Mesothelial cell of epicardium (in vitro differentiated cells): Measurements from ENCODE around the gene H2AZ1. TPM values are rescaled to one million over a fixed set of nuclear protein-coding genes. Genes with fewer than 3 reads are reported as not detected.

Experiments
- DNase-seq, 2 experiments: peaks; one replicate each; pipeline ENCODE4 v3.0.0; 2021; ENCODE audit warnings: low spot score in 2 of 2; ENCODE audit not compliant: unreplicated experiment in 2 of 2
- H3K27ac Mint-ChIP-seq: 2 replicates; pipeline ENCODE4 v1.8.0; 2021; ENCODE audit warnings: mixed read lengths
- H3K27me3 Mint-ChIP-seq: 2 replicates; pipeline ENCODE4 v1.8.0; 2021; ENCODE audit warnings: low read depth, mixed read lengths
- H3K36me3 Mint-ChIP-seq: 2 replicates; pipeline ENCODE4 v1.8.0; 2021; ENCODE audit warnings: mixed read lengths
- H3K4me1 Mint-ChIP-seq: 2 replicates; pipeline ENCODE4 v1.8.0; 2021; ENCODE audit warnings: mixed read lengths
- H3K4me3 Mint-ChIP-seq: 2 replicates; pipeline ENCODE4 v1.8.0; 2021; ENCODE audit warnings: mild to moderate bottlenecking, moderate library complexity, mixed read lengths
- H3K9me3 Mint-ChIP-seq: 2 replicates; pipeline ENCODE4 v1.8.0; 2021; ENCODE audit warnings: mixed read lengths
- total RNA-seq: library from RNA; stranded (reverse); gene quantifications from 3 replicates; pipeline ENCODE4 v1.2.1, GENCODE V29; 2021
- TF ChIP-seq, protein P1 (sequence below): fragments of 200-600 bp; sonication (generic); IDR thresholded peaks from one replicate; pipeline ENCODE4 v1.5.0; 2021; ENCODE audit warnings: antibody characterized with exemption; ENCODE audit not compliant: unreplicated experiment

H2AZ1 gene
- total RNA-seq: 189 to 203 TPM (median 199 TPM) in 3 replicates

DNA sequence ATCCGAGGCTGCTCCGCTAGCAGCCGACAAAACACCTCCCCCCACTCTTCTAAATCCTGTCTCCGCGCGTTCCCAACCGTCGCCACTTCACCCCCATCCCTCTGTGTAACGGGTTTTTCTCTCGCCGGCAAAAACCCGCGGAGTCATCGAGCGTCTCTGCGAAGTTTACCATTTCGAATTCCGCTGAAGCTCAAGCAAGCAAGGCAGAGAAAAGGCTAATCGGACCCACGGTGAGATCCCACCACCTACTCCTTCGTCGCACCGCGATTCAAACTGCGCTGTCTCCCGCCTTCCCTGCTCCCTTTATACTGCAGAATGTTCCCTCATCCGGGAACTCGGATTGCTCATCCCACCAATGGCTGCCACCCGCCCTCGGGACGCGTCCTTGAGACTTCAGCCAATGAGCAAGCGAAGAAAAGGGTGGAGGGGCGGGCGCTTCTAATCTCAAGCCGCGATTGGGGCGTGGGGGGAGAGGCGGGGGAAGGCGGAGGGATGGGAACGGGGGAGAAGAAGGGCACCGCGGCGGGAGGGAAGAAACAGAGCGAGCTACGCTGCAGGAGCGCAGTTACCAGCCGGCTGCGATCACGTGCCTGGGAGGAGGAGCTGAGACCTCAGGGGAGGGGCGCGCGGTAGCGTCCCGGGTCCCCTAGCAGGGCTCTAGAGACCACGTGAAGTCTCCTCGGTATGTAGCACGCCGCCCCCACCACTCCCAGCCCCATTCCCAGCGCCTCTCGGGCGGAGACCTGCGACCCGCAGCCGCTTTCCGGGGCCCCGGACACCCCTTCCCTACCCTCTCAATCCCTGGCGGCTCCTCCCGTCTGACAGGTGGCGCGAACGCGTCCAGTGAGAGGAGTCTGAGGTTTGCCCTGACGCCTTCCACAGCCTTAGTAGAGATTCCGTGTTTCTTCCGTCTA is at the start of gene H2AZ1:
Gene H2AZ1 (minus strand): TSS at position 277 of the 914 bp plus-strand sequence. CDS start 105 bp downstream, at position 172.
- no peaks in the 10 kb centered on the region for H3K27me3 Mint-ChIP-seq
- TF ChIP-seq, protein P1, sequence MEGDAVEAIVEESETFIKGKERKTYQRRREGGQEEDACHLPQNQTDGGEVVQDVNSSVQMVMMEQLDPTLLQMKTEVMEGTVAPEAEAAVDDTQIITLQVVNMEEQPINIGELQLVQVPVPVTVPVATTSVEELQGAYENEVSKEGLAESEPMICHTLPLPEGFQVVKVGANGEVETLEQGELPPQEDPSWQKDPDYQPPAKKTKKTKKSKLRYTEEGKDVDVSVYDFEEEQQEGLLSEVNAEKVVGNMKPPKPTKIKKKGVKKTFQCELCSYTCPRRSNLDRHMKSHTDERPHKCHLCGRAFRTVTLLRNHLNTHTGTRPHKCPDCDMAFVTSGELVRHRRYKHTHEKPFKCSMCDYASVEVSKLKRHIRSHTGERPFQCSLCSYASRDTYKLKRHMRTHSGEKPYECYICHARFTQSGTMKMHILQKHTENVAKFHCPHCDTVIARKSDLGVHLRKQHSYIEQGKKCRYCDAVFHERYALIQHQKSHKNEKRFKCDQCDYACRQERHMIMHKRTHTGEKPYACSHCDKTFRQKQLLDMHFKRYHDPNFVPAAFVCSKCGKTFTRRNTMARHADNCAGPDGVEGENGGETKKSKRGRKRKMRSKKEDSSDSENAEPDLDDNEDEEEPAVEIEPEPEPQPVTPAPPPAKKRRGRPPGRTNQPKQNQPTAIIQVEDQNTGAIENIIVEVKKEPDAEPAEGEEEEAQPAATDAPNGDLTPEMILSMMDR: no peak
- H3K4me1 Mint-ChIP-seq: peaks cover 13% of the 10 kb centered on the region
- no peak within 1 kb of the TSS for H3K27ac Mint-ChIP-seq
- H3K36me3 Mint-ChIP-seq: no peaks in the 10 kb centered on the region
- peak; percentile 96 to 97 for DNase-seq
- H3K9me3 Mint-ChIP-seq: no peaks in the 10 kb centered on the region
- H3K4me3 Mint-ChIP-seq: no peak within 1 kb of the TSS

DNA sequence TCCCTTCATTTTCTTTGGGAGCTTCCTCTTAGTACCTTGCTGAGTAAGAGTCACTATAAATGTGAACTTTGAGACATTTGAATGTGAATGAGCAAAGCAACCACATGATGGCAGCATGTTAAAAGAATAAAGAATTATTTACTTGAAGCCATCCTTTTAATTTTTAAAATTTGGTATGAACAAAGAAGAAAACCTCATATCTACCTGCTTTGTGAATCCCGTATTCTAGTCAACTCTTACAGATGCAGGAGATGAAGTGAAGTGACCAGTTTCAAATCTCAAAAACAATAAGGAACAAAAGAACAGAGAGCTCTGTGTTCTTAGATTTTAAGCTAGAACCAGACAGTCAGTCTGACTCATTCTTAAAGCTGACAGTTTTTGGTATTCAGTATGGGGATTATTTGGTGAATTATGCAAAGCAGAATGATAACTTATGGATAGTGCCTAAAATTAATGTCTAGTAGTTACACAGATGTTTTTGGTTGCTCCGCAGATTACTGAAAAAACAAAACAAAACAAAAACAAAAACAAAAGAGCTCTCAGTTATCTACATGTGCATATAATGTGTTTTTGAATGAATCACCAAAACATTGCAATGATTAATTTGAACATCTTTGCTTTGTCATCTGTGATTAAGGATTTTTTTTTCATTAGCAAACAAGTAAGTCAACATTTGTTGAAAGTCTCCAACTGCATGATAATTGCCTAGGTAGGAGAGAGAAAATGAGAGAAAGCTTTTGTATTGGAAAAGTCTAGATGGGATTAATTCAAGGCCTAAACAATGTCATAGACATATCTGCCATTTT is 48.2 kb upstream of the H2AZ1 start:
- no peaks in the 10 kb centered on the region for H3K27me3 Mint-ChIP-seq
- H3K4me3 Mint-ChIP-seq: no peak overlapping the region
- no peaks in the 10 kb centered on the region for H3K9me3 Mint-ChIP-seq
- TF ChIP-seq, protein P1: no peak
- DNase-seq: no peak
- no peak overlapping the region for H3K27ac Mint-ChIP-seq
- H3K36me3 Mint-ChIP-seq: no peaks in the 10 kb centered on the region
- no peaks in the 10 kb centered on the region for H3K4me1 Mint-ChIP-seq

DNA sequence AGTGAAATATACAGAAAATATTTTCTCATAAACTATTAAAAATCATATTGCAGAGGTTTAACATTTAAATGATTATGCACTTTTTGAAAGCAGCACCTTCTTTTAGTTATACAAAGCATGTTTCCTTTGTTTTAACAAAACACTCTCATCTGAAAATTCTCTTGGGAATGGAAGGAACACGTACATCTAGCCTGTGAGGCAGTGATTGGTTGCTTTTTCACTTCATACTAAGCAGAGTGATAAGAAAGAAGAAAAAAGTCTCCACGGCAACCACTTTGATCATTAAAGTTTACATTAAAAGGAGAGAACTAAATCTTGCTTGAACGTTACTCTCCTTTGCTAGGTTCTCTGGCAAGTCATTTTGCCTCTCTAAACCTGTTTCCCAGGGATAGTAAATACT is 41.7 kb upstream of the H2AZ1 start:
- H3K36me3 Mint-ChIP-seq: no peaks in the 10 kb centered on the region
- no peak for DNase-seq
- peaks cover 12% of the 10 kb centered on the region for H3K4me1 Mint-ChIP-seq
- TF ChIP-seq, protein P1: no peak
- no peak overlapping the region for H3K4me3 Mint-ChIP-seq
- peak overlapping the region; percentile 32 for H3K27ac Mint-ChIP-seq
- H3K27me3 Mint-ChIP-seq: no peaks in the 10 kb centered on the region
- no peaks in the 10 kb centered on the region for H3K9me3 Mint-ChIP-seq

DNA sequence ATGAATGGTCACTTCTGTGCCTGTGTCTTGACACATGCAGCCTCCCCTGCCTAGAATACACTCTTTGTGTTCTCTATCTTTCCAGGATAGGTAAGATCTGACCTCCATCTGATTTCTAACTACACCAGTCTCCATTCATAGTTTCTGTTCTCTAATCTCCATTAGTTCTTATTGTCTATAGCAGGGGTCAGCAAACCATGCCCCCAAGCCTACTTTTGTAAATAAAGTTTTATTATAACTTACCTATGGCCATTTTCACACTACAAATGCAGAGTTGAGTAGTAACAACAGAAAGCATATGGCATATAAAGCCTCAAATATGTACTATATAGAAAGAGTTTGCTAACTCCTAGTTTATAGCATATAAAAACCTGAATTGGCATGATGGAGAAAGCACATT is 37.6 kb upstream of the H2AZ1 start:
- TF ChIP-seq, protein P1: no peak
- Mint-ChIP-seq H3K9me3 (no peaks in the 10 kb centered on the region), H3K36me3 (no peaks in the 10 kb centered on the region), H3K4me3 (no peak overlapping the region), H3K4me1 (peaks cover 12% of the 10 kb centered on the region), H3K27me3 (no peaks in the 10 kb centered on the region), H3K27ac (no peak overlapping the region)
- no peak for DNase-seq

DNA sequence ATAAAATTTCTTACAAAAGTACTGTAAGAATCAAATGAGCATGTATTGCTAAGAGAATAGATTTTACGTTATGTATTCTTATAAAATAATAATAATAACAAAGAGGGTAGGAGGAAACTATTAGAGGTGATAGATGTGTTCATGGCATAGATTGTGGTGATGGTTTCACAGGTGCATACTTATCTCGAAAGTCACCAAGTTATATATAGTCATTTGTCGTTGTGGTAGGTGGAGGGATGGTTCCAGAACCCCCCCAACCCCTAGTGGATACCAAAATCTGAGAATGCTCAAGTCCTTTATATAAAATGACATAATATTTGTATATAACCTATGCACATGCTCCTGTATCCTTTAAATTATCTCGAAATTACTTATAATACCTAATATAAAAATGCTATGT is 36.7 kb upstream of the H2AZ1 start:
- no peaks in the 10 kb centered on the region for H3K9me3 Mint-ChIP-seq
- DNase-seq: no peak
- no peak overlapping the region for H3K4me3 Mint-ChIP-seq
- TF ChIP-seq, protein P1: no peak
- no peaks in the 10 kb centered on the region for H3K27me3 Mint-ChIP-seq
- peaks cover 5% of the 10 kb centered on the region for H3K4me1 Mint-ChIP-seq
- H3K27ac Mint-ChIP-seq: no peak overlapping the region
- H3K36me3 Mint-ChIP-seq: no peaks in the 10 kb centered on the region
